HFFc6 (cell line): Measurements from ENCODE around the gene STOML2. TPM values are rescaled to one million over a fixed set of nuclear protein-coding genes. Genes with fewer than 3 reads are reported as not detected.

ENCODE experiments used
- DNase-seq: peaks from one replicate; pipeline ENCODE4 v3.0.0-alpha.2; 2018
- H3K27ac Mint-ChIP-seq: 2 replicates; pipeline ENCODE4 v1.8.0; 2020; ENCODE audit warnings: mild to moderate bottlenecking, mixed read lengths
- H3K27me3 Mint-ChIP-seq: 2 replicates; pipeline ENCODE4 v1.8.0; 2021; ENCODE audit warnings: mild to moderate bottlenecking, moderate library complexity, mixed read lengths; ENCODE audit not compliant: insufficient read depth
- H3K36me3 Mint-ChIP-seq: 2 replicates; pipeline ENCODE4 v1.8.0; 2021; ENCODE audit warnings: low read depth, mixed read lengths
- H3K4me1 Mint-ChIP-seq: 2 replicates; pipeline ENCODE4 v1.8.0; 2020; ENCODE audit warnings: low read depth, mixed read lengths
- H3K4me3 Mint-ChIP-seq: 2 replicates; pipeline ENCODE4 v1.8.0; 2020; ENCODE audit warnings: mild to moderate bottlenecking, moderate library complexity, mixed read lengths
- H3K9me3 Mint-ChIP-seq: 2 replicates; pipeline ENCODE4 v1.8.0; 2020; ENCODE audit warnings: mild to moderate bottlenecking, mixed read lengths
- CTCF ChIP-seq: fragments of 200-600 bp; sonication (generic); IDR thresholded peaks from 2 replicates; pipeline ENCODE4 v1.5.0; 2021; ENCODE audit warnings: antibody characterized with exemption, mild to moderate bottlenecking
- total RNA-seq, 6 experiments: library from RNA; stranded (reverse); fragmentation: NEBNext Ultra II Directional; extraction: Animal tissue kit (Norgen Biotek cat#: 25700); gene quantifications; 2 replicates in 1 of 6; 3 replicates in 5 of 6; pipeline ENCODE4 v1.2.3, GENCODE V29; 2021

The STOML2 gene
- total RNA-seq, 6 experiments from 2014 or later = 118 to 139 (median 123) TPM

GRCh38 chr9:35097573-35097972 lies 5.4 kb downstream of the STOML2 start:
- Mint-ChIP-seq H3K27me3 (peaks cover 2% of the 10 kb centered on the region), H3K9me3 (no peaks in the 10 kb centered on the region), H3K27ac (no peak overlapping the region), H3K4me1 (peaks cover 36% of the 10 kb centered on the region), H3K36me3 (peaks cover 20% of the 10 kb centered on the region), H3K4me3 (no peak overlapping the region)
- TF ChIP-seq CTCF = no peak
- DNase-seq = no peak

- TF ChIP-seq CTCF = peak; percentile 92
- peaks cover 23% of the 10 kb centered on the region for H3K4me1 Mint-ChIP-seq
- peak; percentile 71 for DNase-seq
- peak within 1 kb of the TSS; percentile 80 for H3K27ac Mint-ChIP-seq
- H3K27me3 Mint-ChIP-seq = peaks cover 2% of the 10 kb centered on the region
- peak within 1 kb of the TSS; percentile 89 for H3K4me3 Mint-ChIP-seq
- H3K36me3 Mint-ChIP-seq = peaks cover 20% of the 10 kb centered on the region
- H3K9me3 Mint-ChIP-seq = no peaks in the 10 kb centered on the region
These were observed 6.7 kb downstream of the STOML2 start, which contains the start of gene PIGO for GRCh38 chr9:35096035-35096849. TSS of gene PIGO (minus strand) at chr9:35096591. CDS start at chr9:35095565, 1,026 bp downstream.

GRCh38 chr9:35091536-35091935 lies 11.4 kb downstream of the STOML2 start:
- no peak overlapping the region for H3K27ac Mint-ChIP-seq
- H3K4me3 Mint-ChIP-seq = no peak overlapping the region
- H3K27me3 Mint-ChIP-seq = no peaks in the 10 kb centered on the region; the same call in 1 of the 2 replicates
- no peaks in the 10 kb centered on the region for H3K9me3 Mint-ChIP-seq
- TF ChIP-seq CTCF = no peak
- peaks cover 23% of the 10 kb centered on the region for H3K4me1 Mint-ChIP-seq
- peaks cover 19% of the 10 kb centered on the region; the same call in 1 of the 2 replicates for H3K36me3 Mint-ChIP-seq
- no peak for DNase-seq

GRCh38 chr9:35089434-35089833 lies 13.5 kb downstream of the STOML2 start:
- Mint-ChIP-seq H3K27ac (no peak overlapping the region), H3K4me1 (peaks cover 9% of the 10 kb centered on the region), H3K27me3 (no peaks in the 10 kb centered on the region; the same call in none of the 2 replicates), H3K36me3 (peaks cover 14% of the 10 kb centered on the region; the same call in 1 of the 2 replicates), H3K4me3 (no peak overlapping the region), H3K9me3 (no peaks in the 10 kb centered on the region)
- no peak for TF ChIP-seq CTCF
- no peak for DNase-seq

- Mint-ChIP-seq H3K27me3 (no peaks in the 10 kb centered on the region; the same call in none of the 2 replicates), H3K4me3 (no peak overlapping the region), H3K4me1 (peaks cover 13% of the 10 kb centered on the region), H3K36me3 (peaks cover 8% of the 10 kb centered on the region; the same call in 1 of the 2 replicates), H3K9me3 (no peaks in the 10 kb centered on the region), H3K27ac (no peak overlapping the region)
- TF ChIP-seq CTCF = no peak
- no peak for DNase-seq
These were observed 17.9 kb downstream of the STOML2 start for GRCh38 chr9:35085078-35085477.
